GM19043 (cell line): Measurements from ENCODE around the gene CCNI.
A peak's percentile ranks its signal among the peaks of the same experiment; 100 is the strongest.
"Not testable (repeated sequence)": the region's sequence is repeated elsewhere in the genome, so short reads cannot be mapped to it uniquely, and the experiment has no call there.

ENCODE experiments used
- ATAC-seq: cut with Tn5 transposase; IDR thresholded peaks from one replicate; pipeline ENCODE4 v1.9.1; 2021; ENCODE audit warnings: low read depth; ENCODE audit not compliant: unreplicated experiment

The CCNI gene, protein sequence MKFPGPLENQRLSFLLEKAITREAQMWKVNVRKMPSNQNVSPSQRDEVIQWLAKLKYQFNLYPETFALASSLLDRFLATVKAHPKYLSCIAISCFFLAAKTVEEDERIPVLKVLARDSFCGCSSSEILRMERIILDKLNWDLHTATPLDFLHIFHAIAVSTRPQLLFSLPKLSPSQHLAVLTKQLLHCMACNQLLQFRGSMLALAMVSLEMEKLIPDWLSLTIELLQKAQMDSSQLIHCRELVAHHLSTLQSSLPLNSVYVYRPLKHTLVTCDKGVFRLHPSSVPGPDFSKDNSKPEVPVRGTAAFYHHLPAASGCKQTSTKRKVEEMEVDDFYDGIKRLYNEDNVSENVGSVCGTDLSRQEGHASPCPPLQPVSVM

GRCh38 chr4:77075869-77076799 lies at the start of gene CCNI:
Gene CCNI, minus strand, starts transcription at chr4:77075989. Its CDS starts 9,627 bp downstream, at chr4:77066362.
- peak; percentile 64 for ATAC-seq

DNA sequence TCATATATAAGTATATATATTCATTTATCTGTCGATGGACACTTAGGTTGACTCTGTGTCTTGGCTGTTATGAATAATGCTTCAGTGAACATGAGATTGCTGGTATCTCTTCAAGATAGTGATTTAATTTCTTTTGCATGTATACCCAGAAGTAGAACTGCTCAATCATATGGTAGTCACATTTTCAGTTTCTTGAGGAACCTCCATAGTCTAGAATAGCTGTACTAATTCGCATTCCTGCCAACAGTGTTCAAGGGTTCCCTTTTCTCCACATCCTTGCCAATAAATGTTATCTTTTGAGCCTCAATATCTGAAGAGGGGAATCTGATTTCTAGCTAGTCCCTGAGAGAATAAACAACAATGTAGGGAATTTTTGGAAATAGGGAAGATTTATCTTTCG lies 48.8 kb upstream of the CCNI start:
- no peak for ATAC-seq

- ATAC-seq, result no peak
Measured at GRCh38 chr4:77123411-77123810, 47.6 kb upstream of the CCNI start.

- ATAC-seq, result no peak
Measured at GRCh38 chr4:77122656-77123055, 46.9 kb upstream of the CCNI start.

DNA sequence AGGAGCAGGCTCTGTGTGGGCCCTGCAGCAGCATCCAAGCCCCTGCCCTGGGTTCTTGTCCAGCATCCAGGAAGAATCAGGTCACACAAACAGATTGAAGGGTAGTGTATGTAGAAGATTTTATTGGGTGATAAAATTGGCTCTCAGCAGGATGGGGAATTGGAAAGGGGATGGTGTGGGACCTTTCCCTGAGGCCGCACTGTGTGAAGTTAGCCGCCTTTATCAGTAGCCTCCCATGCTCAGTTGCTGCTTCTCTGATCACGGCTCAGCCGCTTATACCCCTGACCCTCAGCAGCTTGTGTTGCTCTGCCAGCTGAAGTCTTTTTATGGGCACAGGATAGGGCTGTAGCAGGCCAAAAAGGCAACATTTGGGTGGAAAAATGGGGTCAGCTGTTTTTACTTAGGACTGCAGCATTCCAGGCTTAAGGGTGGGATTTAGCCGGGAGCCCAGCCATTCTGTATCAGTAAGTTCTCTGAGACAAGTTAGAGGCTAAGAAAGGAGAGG lies 46.0 kb upstream of the CCNI start:
- no peak for ATAC-seq

GRCh38 chr4:77120886-77121508 lies 45.2 kb upstream of the CCNI start:
- ATAC-seq, result no peak

DNA sequence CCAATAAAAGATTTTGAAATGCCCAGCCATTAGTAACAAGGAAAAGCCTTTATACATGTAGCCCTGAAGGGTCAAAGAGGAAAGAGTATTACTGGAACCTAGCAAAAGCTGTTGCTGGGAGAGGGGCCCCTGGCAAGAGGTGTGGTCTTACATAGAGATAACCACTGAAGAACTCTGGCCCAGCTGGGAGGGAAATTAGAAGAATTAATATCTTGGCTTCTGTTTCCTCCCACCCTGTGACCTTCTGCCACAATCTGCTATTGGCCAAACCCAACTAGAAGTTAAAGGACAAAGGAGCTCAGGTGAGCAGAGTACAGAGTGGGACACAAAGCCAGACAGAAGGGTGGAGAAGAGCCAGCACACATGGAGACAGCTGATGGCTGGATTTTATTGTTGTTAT lies 41.9 kb upstream of the CCNI start:
- ATAC-seq, result no peak

- ATAC-seq, result no peak
Measured at GRCh38 chr4:77113069-77113468, 37.3 kb upstream of the CCNI start.

- no peak for ATAC-seq
Measured at GRCh38 chr4:77110730-77111129, 34.9 kb upstream of the CCNI start.

- no peak for ATAC-seq
Measured at GRCh38 chr4:77104791-77105540, 29.2 kb upstream of the CCNI start.

DNA sequence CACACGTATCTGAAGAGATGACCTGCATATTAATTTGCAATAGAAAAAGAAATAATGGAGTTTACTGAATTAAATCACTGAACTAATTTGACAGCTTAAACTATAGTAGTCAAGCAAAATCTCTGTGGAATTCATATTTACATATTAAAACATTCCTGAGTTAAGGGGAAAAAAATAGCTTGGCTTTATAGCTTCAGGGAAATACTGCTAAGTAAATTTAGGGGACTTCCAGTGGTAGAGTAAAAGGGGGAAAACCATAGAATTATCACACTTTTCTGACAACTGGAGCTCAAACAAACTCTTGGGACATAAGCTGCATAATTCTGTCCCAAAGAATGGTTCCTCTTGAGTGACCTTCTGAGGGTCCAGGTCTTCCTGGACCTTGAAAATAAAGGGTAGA lies 28.6 kb upstream of the CCNI start:
- ATAC-seq, result no peak

- no peak for ATAC-seq
Measured at GRCh38 chr4:77100234-77100633, 24.4 kb upstream of the CCNI start.

DNA sequence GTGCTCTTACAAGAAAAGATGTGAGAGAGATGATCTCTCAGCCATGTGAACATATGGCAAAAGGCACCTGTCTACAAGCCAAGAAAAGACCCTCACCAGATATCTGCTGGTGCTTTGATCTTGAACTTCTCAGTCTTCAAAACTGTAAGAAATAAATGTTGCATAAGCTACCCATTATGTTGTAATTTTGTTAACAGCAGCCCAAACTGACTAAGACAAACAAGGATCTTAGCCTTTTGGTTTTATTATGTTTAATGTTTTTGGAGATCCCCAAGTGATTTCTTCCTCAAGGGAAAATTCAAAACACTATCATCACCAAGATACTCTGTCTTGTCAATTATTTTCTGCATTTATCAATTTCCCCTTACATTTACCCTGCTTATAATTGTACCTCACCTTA lies 21.8 kb upstream of the CCNI start:
- no peak for ATAC-seq

- ATAC-seq, result peak; percentile 100
Measured at GRCh38 chr4:77095101-77095821, 19.5 kb upstream of the CCNI start.

- no peak for ATAC-seq
Measured at GRCh38 chr4:77094496-77094895, 18.7 kb upstream of the CCNI start.

DNA sequence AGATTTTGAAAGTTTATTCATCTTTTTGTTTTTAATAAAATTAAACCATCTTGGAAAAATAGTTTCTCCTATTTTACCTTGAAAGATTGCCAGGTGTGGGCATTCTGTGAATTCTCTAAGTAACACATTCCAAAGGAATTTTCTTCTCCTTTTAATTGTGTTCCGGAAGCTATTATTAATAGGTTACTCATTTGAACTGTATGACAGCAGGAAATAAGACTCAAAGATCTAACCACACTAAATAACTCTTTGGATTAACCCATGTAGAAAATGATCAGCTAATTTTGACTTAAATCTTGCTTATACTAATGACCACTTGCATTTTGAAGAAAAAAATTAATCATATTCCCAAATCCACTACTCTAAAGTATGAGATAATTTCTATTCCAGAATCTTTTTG lies 17.6 kb upstream of the CCNI start:
- ATAC-seq, result no peak

GRCh38 chr4:77092975-77093374 lies 17.2 kb upstream of the CCNI start:
- no peak for ATAC-seq

DNA sequence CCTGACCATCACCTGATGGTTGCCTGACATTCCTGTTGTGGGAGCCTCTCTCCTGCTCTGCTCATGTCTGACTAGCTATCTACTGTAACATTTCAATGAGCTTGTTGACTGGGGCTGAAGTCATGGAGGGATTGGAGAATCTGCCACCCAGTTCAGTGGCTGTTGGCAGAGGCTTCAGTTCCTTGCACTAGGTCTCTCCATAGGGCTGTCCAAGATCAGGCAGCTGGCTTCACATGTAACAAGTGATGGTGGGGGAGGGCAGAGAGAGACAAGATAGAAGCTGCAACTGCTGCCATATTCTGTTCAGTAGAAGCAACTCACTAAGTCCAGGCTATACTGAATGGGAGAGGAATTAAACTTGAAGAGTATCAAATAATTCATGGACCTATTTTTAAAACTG lies 14.1 kb upstream of the CCNI start:
- ATAC-seq, result no peak

DNA sequence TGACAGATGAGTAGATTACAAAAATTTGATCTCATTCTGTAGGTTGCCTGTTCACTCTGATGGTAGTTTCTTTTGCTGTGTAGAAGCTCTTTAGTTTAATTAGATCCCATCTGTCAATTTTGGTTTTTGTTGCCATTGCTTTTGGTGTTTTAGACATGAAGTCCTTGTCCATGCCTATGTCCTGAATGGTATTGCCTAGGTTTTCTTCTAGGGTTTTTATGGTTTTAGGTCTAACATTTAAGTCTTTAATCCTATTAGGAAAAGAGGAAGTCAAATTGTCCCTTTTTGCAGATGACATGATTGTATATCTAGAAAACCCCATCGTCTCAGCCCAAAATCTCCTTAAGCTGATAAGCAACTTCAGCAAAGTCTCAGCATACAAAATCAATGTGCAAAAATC lies 11.2 kb upstream of the CCNI start:
- ATAC-seq, result not testable (repeated sequence)
